Ovary (tissue), 3 donors: ENCODE data around the gene CDK5R2.

ENCODE experiments used
- CTCF ChIP-seq, 3 donors: fragments of 450-650 bp in 2 of 3; fragments of 200-600 bp in 1 of 3; IDR thresholded peaks; one replicate each; pipeline versions ENCODE4 v1.5.1 to v1.8.0; 2016 to 2022; ENCODE audit warnings: antibody characterized with exemption in 3 of 3, mild to moderate bottlenecking in 1 of 3
- EP300 ChIP-seq: sonication (generic); formaldehyde crosslinking; IDR thresholded peaks from one replicate; pipeline ENCODE4 v1.6.1; 2017; ENCODE audit warnings: antibody characterized with exemption
- POLR2A ChIP-seq: fragments of 450-650 bp; IDR thresholded peaks from one replicate; pipeline ENCODE4 v1.6.1; 2017; ENCODE audit warnings: antibody characterized with exemption, mild to moderate bottlenecking, moderate library complexity
- donor health status: DM: no; HTN: no; CAD: no.

GRCh38 chr2:218983934-218984238, 24.4 kb downstream of the CDK5R2 start:
- TF ChIP-seq POLR2A (no peak), CTCF (IDR thresholded peaks at IDR 0.05) (no peak), EP300 (no peak)
